SH-SY5Y (cell line): ENCODE data around the gene NDUFS7.

Source experiments
- GATA2 ChIP-seq: IDR thresholded peaks from 2 replicates; pipeline ENCODE4 v1.6.1; 2011; ENCODE audit warnings: mild to moderate bottlenecking, low read depth, low read length
- GATA3 ChIP-seq: IDR thresholded peaks from 2 replicates; pipeline ENCODE4 v1.6.1; 2011; ENCODE audit warnings: low read depth, mild to moderate bottlenecking, low read length, moderate library complexity

DNA sequence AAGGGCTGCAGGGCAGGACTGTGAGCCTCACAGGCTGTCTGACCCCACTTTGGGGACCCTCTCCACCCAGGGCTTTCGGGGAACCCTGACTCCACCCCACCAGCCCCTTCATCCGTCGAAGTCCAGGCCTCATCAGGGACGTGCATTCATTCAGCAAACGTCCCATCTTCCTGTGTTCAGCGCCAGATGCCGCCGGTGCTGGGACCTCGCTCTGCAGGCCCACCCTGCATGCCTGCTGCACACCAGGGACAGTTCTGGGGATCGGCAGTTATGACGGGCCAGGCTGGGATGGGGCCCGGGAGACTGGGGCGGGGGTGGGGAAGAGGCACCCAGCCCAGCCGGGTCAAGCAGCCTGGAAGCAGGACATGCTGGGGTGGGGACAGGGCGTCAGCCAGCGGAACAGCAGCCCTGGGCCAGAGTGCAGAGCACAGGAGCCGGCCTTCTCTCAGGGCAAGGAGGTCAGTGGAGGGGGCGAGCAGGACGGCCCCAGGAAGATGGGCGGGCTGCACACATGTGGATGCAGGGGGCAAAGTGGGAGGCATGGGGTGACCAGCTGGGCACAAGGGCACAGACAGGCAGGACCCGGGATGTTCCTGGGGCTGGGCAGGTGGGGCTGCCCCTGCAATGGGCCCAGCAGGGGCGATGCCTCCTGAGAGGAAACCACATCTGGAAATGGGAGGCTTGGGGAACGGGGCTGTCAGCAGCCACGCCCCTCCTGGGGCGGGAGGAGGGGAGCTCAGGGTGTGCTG lies 12.5 kb downstream of the NDUFS7 start:
- no peak for TF ChIP-seq GATA2
- TF ChIP-seq GATA3: no peak
